Measurements from ENCODE around the gene ARRDC3.
"Not testable (repeated sequence)": the region's sequence is repeated elsewhere in the genome, so short reads cannot be mapped to it uniquely, and the experiment has no call there.

The ARRDC3 gene, protein sequence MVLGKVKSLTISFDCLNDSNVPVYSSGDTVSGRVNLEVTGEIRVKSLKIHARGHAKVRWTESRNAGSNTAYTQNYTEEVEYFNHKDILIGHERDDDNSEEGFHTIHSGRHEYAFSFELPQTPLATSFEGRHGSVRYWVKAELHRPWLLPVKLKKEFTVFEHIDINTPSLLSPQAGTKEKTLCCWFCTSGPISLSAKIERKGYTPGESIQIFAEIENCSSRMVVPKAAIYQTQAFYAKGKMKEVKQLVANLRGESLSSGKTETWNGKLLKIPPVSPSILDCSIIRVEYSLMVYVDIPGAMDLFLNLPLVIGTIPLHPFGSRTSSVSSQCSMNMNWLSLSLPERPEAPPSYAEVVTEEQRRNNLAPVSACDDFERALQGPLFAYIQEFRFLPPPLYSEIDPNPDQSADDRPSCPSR

GRCh38 chr5:91383027-91383955, at the start of gene ARRDC3:
ARRDC3 (minus strand) TSS chr5:91383317; CDS start chr5:91383092, 225 bp downstream.
- peak; percentile 96 for DNase-seq

DNA sequence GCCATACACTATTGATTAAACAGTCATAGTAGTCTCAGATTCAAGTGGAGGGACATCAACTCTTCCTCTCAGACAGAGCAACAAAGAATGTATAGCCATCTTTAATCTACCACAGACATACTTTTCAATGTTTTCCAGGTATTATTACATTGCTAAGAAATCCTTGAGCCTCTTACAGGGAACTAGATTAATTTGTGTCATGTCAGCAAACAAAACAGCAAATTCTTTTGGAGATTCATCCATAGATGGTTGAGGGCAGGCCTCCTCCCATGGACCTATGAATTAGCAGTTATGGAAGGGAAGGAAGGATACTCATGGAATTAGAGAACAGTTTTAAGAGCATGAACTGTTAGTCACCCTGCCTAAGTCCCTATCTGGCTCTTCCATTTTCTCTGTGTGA, 47.8 kb upstream of the ARRDC3 start:
- DNase-seq, result no peak

GRCh38 chr5:91424638-91425436, 41.7 kb upstream of the ARRDC3 start:
- no peak for DNase-seq

- no peak for DNase-seq
These were observed 40.8 kb upstream of the ARRDC3 start for GRCh38 chr5:91423871-91424270.

- no peak for DNase-seq
These were observed 37.8 kb upstream of the ARRDC3 start for GRCh38 chr5:91420879-91421278.

GRCh38 chr5:91419571-91420537, 36.7 kb upstream of the ARRDC3 start:
- peak; percentile 67 for DNase-seq

GRCh38 chr5:91419136-91419535, 36.0 kb upstream of the ARRDC3 start:
- DNase-seq, result no peak

DNA sequence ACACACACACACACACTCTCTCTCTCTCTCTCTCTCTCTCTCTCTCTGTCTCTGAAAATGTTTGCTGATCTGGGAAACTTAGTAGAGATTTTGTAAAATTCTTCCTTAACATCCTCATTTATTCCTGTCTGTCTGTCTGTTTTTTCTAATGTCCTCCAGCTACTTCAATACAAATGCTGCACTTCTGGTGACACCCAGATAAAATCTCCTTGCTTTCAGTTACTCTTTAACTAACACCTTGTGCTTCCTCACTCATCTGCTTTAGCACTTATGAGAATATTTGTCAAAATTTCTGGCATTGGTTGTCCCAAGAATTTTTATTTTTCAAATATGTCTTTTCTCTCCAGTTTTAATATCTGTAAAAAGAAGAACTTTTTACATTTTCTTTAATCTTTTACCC, 35.0 kb upstream of the ARRDC3 start:
- DNase-seq, result no peak

GRCh38 chr5:91417219-91417618, 34.1 kb upstream of the ARRDC3 start:
- DNase-seq, result no peak

DNA sequence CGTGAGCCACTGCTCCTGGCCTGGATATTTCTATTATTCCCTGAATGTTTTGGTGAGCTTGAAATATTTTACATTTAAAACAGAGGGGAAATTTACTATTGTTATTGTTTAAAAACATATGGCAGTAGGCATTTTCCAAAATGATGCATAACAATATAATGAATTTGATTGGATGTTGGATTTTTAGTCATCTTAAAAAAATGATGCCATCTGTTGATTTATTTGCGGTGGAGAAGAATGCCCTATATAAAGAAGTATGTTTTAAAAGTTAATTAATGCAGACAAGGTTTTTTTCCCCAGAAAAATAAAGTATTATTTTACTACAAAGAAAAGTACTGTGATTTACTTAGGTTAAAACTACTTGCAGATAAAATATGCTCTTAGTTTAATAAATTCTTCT, 33.4 kb upstream of the ARRDC3 start:
- no peak for DNase-seq

DNA sequence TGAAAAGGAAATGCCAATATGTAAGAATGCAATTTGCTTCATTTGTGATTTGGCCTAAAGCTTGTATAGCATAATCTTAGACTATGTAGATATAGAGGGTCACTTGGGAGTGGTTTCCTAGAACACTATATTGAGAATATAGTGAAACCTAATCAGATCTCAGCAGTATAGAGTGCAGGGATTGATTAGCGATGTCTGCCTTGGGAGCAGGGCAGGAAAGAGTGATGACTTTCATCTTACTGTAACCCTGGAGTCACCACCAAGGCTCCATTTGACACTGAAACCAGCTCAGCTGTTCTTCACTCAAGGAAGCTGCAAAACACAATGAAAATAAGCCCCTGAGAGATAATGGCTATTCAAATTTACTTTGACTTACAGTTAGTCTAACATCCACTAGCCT, 26.2 kb upstream of the ARRDC3 start:
- DNase-seq, result no peak

DNA sequence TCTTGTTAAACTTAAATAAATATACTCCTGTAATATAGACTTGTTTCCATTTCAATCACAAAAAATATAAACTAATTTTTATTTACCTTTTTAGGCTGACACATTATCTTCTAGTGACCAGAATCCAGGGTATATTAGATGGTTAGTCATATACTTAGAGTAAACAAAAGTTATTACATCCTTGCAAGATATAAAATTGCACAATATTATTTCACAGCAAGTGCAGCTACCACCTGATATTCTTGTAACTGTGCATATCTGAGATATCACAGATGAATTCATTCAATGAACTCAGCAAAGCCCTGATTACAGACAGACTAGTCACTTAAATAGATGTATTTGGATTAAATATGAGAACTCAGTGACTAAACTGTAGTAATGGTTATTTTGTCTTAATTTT, 25.6 kb upstream of the ARRDC3 start:
- no peak for DNase-seq

- DNase-seq, result no peak
These were observed 24.1 kb upstream of the ARRDC3 start for GRCh38 chr5:91407204-91407603.

- no peak for DNase-seq
These were observed 20.3 kb upstream of the ARRDC3 start for GRCh38 chr5:91403438-91403837.

DNA sequence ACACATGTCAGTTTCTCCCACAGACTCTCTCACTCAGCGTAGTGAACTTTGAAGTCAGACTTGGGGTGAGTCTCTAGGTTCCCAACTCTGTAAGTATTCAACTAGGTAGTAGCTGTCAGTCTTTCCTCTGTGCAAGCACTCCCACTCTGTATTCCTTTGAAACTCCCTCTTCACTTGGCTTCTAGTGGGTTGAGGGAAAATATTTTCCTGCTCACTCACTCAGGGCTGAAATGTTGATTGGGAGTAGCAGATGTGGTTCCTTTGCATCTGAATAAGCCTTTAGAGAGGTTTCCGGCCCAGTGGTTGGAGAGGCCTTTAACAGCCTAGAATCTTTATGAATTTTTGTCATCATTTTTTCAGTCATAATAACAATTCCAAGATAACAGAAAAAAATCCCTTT, 18.1 kb upstream of the ARRDC3 start:
- DNase-seq, result no peak

- DNase-seq, result no peak
These were observed 14.7 kb upstream of the ARRDC3 start for GRCh38 chr5:91397791-91398190.

DNA sequence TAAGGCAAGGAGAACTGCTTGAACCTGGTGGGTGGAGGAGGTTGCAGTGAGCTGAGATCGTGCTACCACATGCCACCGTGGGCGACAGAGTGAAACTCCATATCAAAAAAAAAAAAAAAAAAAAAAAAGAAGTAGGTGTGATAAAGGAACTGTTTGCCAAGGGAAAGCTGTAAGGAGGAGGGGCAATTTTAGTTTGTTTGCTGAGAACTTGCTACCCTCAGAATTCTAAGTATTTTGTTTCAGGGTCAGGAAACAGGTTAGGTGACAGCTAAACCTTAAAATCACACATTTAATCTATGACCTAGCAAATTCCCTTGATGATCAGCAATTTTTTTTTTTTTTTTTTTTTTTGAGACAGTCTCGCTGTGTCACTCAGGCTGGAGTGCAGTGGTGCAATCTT, 7.2 kb upstream of the ARRDC3 start:
- no peak for DNase-seq

DNA sequence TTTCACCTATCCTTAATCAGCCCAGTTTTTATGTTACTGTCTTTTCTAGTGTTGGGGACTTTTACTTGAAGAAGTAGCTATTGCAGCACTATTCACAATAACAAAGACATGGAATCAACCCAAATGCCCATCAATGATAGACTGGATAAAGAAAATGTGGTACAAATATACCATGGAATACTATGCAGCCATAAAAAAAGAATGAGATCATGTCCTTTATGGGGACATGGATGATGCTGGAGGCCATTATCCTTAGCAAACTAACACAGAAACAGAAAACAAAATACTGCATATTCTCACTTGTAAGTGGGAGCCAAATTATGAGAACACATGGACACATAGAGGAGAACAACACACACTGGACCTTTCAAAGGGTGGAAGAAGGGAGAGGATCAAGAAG, 6.4 kb upstream of the ARRDC3 start:
- DNase-seq, result not testable (repeated sequence)

- no peak for DNase-seq
These were observed 5.2 kb upstream of the ARRDC3 start for GRCh38 chr5:91388362-91388761.

GRCh38 chr5:91386120-91386519, 3.0 kb upstream of the ARRDC3 start:
- DNase-seq, result no peak

- DNase-seq, result not testable (repeated sequence)
These were observed 2.5 kb upstream of the ARRDC3 start for GRCh38 chr5:91385596-91385995.

Measured in activated naive CD4-positive, alpha-beta T cell treated with anti-CD3 and anti-CD28 coated beads, Interleukin-2, amount 50 U/mL, for 16 hours (primary cell).